ENCODE results near the gene C5orf46.

C5orf46 gene

GRCh38 chr5:147856801-147857200, 49.5 kb downstream of the C5orf46 start:
- H3K27me3 ChIP-seq (replicated peaks; ENCODE audit: insufficient read depth, low read length), result no peaks in the 10 kb centered on the region
- no peak overlapping the region for H3K27ac ChIP-seq (ENCODE audit: low read length)
- H3K4me2 ChIP-seq (ENCODE audit: low read depth, low read length), result no peak overlapping the region
- no peak for DNase-seq
- no peaks in the 10 kb centered on the region for H3K79me2 ChIP-seq (ENCODE audit: low read length)
- H3K4me3 ChIP-seq (ENCODE audit: low read length), result no peak overlapping the region
- H3K36me3 ChIP-seq (replicated peaks; ENCODE audit: insufficient read depth, low read length), result no peaks in the 10 kb centered on the region
- H2AFZ ChIP-seq (ENCODE audit: low read length), result no peak overlapping the region
- TF ChIP-seq EZH2 (optimal IDR thresholded peaks at IDR 0.05; ENCODE audit: low read depth, low read length) (no peak), CTCF (IDR thresholded peaks at IDR 0.05; ENCODE audit: low read length) (no peak), EZH2phosphoT487 (IDR thresholded peaks at IDR 0.05; ENCODE audit: low read length) (no peak)
- no peaks in the 10 kb centered on the region for H3K9me3 ChIP-seq (replicated peaks; ENCODE audit: insufficient read depth, low read length)
- no peaks in the 10 kb centered on the region for H3F3A ChIP-seq (ENCODE audit: insufficient read depth, low read length)
- H4K20me1 ChIP-seq (ENCODE audit: insufficient read depth, low read length), result no peaks in the 10 kb centered on the region
- H3K9me2 ChIP-seq (replicated peaks; ENCODE audit: insufficient read depth, low read length), result no peaks in the 10 kb centered on the region
- H3K9ac ChIP-seq (ENCODE audit: low read length), result no peak overlapping the region
- peaks cover 33% of the 10 kb centered on the region for H3K4me1 ChIP-seq (ENCODE audit: low read length)

DNA sequence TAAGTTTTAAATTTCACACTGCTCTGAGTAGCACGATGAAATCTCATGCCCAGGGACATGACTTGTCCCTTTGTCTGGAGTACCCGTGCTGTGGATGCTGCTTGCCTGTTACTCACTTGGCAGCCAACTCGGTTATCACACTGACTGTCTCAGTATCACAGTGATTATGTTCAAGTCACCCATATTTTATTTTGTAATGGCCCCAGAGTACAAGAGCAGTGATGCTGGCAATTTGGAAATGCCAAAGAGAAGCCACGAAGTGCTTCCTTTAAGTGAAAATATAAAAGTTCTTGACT, 50.6 kb downstream of the C5orf46 start:
- H3K9me3 ChIP-seq (replicated peaks; ENCODE audit: insufficient read depth, low read length), result no peaks in the 10 kb centered on the region
- no peak overlapping the region for H3K9ac ChIP-seq (ENCODE audit: low read length)
- H3K4me2 ChIP-seq (ENCODE audit: low read depth, low read length), result peak overlapping the region; percentile 55; the same call in 1 of the 2 replicates
- no peaks in the 10 kb centered on the region for H3K79me2 ChIP-seq (ENCODE audit: low read length)
- H3F3A ChIP-seq (ENCODE audit: insufficient read depth, low read length), result no peaks in the 10 kb centered on the region
- TF ChIP-seq CTCF (IDR thresholded peaks at IDR 0.05; ENCODE audit: low read length) (no peak), EZH2 (optimal IDR thresholded peaks at IDR 0.05; ENCODE audit: low read depth, low read length) (no peak), EZH2phosphoT487 (IDR thresholded peaks at IDR 0.05; ENCODE audit: low read length) (no peak)
- DNase-seq, result no peak
- H3K27me3 ChIP-seq (replicated peaks; ENCODE audit: insufficient read depth, low read length), result no peaks in the 10 kb centered on the region
- peak overlapping the region; percentile 12; the same call in 1 of the 2 replicates for H2AFZ ChIP-seq (ENCODE audit: low read length)
- H3K4me3 ChIP-seq (ENCODE audit: low read length), result no peak overlapping the region
- peaks cover 33% of the 10 kb centered on the region for H3K4me1 ChIP-seq (ENCODE audit: low read length)
- no peaks in the 10 kb centered on the region for H4K20me1 ChIP-seq (ENCODE audit: insufficient read depth, low read length)
- H3K27ac ChIP-seq (ENCODE audit: low read length), result no peak overlapping the region
- no peaks in the 10 kb centered on the region for H3K9me2 ChIP-seq (replicated peaks; ENCODE audit: insufficient read depth, low read length)
- no peaks in the 10 kb centered on the region for H3K36me3 ChIP-seq (replicated peaks; ENCODE audit: insufficient read depth, low read length)

DNA sequence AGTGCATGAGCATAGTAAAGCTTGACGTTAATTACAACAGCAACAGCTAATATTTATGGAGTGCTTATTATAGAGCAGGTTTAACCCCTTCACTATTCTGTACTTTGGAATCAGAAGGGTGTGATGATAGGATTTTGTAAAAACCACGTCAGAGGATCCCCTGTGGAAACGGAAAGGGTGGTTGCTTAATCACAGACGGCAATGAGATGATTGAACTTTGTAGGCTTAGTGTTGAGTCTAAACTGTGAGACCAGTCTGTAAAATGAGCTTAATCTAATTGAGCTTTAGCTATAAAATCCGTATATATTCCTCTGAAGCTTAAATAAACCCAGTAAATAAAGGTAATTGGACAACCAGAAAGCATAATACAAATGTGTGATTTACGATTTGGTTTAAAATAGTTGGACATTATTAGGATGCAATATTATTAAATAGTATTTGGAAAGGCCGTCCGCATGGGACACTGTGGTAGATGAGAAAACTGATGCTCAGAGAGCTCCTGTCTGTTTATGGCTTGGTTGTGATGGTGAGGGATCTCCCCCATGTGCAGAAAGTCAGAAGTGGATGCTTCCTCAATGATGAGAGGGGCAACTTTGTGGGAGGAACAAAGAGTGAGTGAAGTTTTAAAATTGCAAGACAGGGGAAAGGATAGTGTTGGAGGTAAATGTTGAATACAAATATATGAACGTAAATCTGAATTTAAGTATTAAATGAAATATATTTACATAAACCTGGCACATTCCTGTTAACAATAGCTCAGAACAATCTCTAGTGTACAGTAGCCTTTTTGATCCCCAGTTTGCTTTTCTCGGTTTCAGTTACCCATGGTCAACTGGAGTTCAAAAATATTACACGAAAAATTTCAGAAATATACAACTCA, 51.2 kb downstream of the C5orf46 start:
- no peaks in the 10 kb centered on the region for H3K79me2 ChIP-seq (ENCODE audit: low read length)
- no peak overlapping the region for H3K4me3 ChIP-seq (ENCODE audit: low read length)
- peaks cover 33% of the 10 kb centered on the region for H3K4me1 ChIP-seq (ENCODE audit: low read length)
- no peaks in the 10 kb centered on the region for H4K20me1 ChIP-seq (ENCODE audit: insufficient read depth, low read length)
- H3K9me2 ChIP-seq (replicated peaks; ENCODE audit: insufficient read depth, low read length), result no peaks in the 10 kb centered on the region
- no peaks in the 10 kb centered on the region for H3K36me3 ChIP-seq (replicated peaks; ENCODE audit: insufficient read depth, low read length)
- H3F3A ChIP-seq (ENCODE audit: insufficient read depth, low read length), result no peaks in the 10 kb centered on the region
- peak overlapping the region; percentile 55; the same call in 1 of the 2 replicates for H3K4me2 ChIP-seq (ENCODE audit: low read depth, low read length)
- no peaks in the 10 kb centered on the region for H3K27me3 ChIP-seq (replicated peaks; ENCODE audit: insufficient read depth, low read length)
- no peaks in the 10 kb centered on the region for H3K9me3 ChIP-seq (replicated peaks; ENCODE audit: insufficient read depth, low read length)
- TF ChIP-seq CTCF (IDR thresholded peaks at IDR 0.05; ENCODE audit: low read length) (no peak), EZH2phosphoT487 (IDR thresholded peaks at IDR 0.05; ENCODE audit: low read length) (no peak), EZH2 (optimal IDR thresholded peaks at IDR 0.05; ENCODE audit: low read depth, low read length) (no peak)
- peak overlapping the region; percentile 12; the same call in 1 of the 2 replicates for H2AFZ ChIP-seq (ENCODE audit: low read length)
- H3K27ac ChIP-seq (ENCODE audit: low read length), result no peak overlapping the region
- DNase-seq, result peak; percentile 47
- H3K9ac ChIP-seq (ENCODE audit: low read length), result no peak overlapping the region

Data from MM.1S (cell line).